IMR-90 (cell line): Measurements from ENCODE around the gene POU2AF1. TPM values are rescaled to one million over a fixed set of nuclear protein-coding genes. Genes with fewer than 3 reads are reported as not detected.

Experiments
- ATAC-seq: fragments of 200-7000 bp; cut with Tn5 transposase; 2 replicates; pipeline ENCODE4 v1.9.1; 2020; ENCODE audit warnings: low read depth, mild to moderate bottlenecking, moderate library complexity
- BruUV-seq: library from RNA; stranded (reverse); fragments of 400-500 nt; replicated peaks from 2 replicates; lab custom pipeline; 2021; lab: Mats Ljungman, UMichigan
- CTCF ChIA-PET: fragments of 300-600 bp; formaldehyde crosslinking; extraction: SDS; loops from one replicate; lab custom pipeline; 2021; ENCODE audit warnings: antibody characterized with exemption; lab: Yijun Ruan, JAX
- POLR2A ChIA-PET: fragments of 300-600 bp; sonication (Branson Sonifier 250); formaldehyde crosslinking; loops from one replicate; lab custom pipeline; 2022; ENCODE audit warnings: antibody characterized with exemption; ENCODE audit not compliant: unreplicated experiment; lab: Charles Lee
- DNase-seq: peaks from one replicate; pipeline ENCODE4 v3.0.0; 2013
- H2AFZ ChIP-seq: replicated peaks from 2 replicates; pipeline ENCODE3; 2013; ENCODE audit warnings: low read length, mild to moderate bottlenecking; ENCODE audit not compliant: poor library complexity
- H2AK5ac ChIP-seq: 2 replicates; pipeline ENCODE4 v1.6.1; 2013; ENCODE audit warnings: low read depth, low read length, inconsistent platforms
- H2AK9ac ChIP-seq: replicated peaks from 2 replicates; pipeline ENCODE3; 2013; ENCODE audit warnings: mild to moderate bottlenecking, low read depth, low read length, moderate library complexity; ENCODE audit not compliant: poor library complexity
- H2BK120ac ChIP-seq: 2 replicates; pipeline ENCODE4 v1.6.1; 2013; ENCODE audit warnings: low read depth, low read length, inconsistent platforms
- H2BK15ac ChIP-seq: 3 replicates; pipeline ENCODE4 v1.6.1; 2013; ENCODE audit warnings: low read depth, low read length, inconsistent platforms
- H2BK20ac ChIP-seq: 2 replicates; pipeline ENCODE4 v1.6.1; 2013; ENCODE audit warnings: low read depth, mild to moderate bottlenecking, inconsistent platforms, low read length, moderate library complexity
- H2BK5ac ChIP-seq: 2 replicates; pipeline ENCODE4 v1.6.1; 2013; ENCODE audit warnings: mild to moderate bottlenecking, low read depth, low read length, inconsistent platforms; ENCODE audit not compliant: poor library complexity, severe bottlenecking
- H3K14ac ChIP-seq: replicated peaks from 2 replicates; pipeline ENCODE4 v1.6.1; 2013; ENCODE audit warnings: low read depth, low read length, inconsistent platforms
- H3K18ac ChIP-seq: 2 replicates; pipeline ENCODE4 v1.6.1; 2013; ENCODE audit warnings: low read depth, low read length, control low read depth
- H3K23ac ChIP-seq: 2 replicates; pipeline ENCODE4 v1.6.1; 2013; ENCODE audit warnings: low read depth, low read length, inconsistent platforms
- H3K27ac ChIP-seq: 2 replicates; pipeline ENCODE4 v1.5.1; 2013; ENCODE audit warnings: mild to moderate bottlenecking, control low read depth, low read length; ENCODE audit not compliant: insufficient read depth
- H3K27me3 ChIP-seq: 2 replicates; pipeline ENCODE4 v1.6.1; 2013; ENCODE audit warnings: low read length; ENCODE audit not compliant: control insufficient read depth, insufficient read depth
- H3K36me3 ChIP-seq: 2 replicates; pipeline ENCODE4 v1.6.1; 2013; ENCODE audit warnings: low read length, mixed read lengths; ENCODE audit not compliant: control insufficient read depth, insufficient read depth
- H3K4ac ChIP-seq: 2 replicates; pipeline ENCODE4 v1.6.1; 2013; ENCODE audit warnings: low read depth, low read length, inconsistent platforms
- H3K4me1 ChIP-seq: 2 replicates; pipeline ENCODE4 v1.6.1; 2013; ENCODE audit warnings: low read length, mixed read lengths; ENCODE audit not compliant: control insufficient read depth, insufficient read depth
- H3K4me2 ChIP-seq: 2 replicates; pipeline ENCODE4 v1.6.1; 2013; ENCODE audit warnings: low read depth, mild to moderate bottlenecking, control low read depth, low read length, moderate library complexity
- H3K4me3 ChIP-seq: 2 replicates; pipeline ENCODE4 v1.5.1; 2013; ENCODE audit warnings: low read depth, mild to moderate bottlenecking, control low read depth, low read length, moderate library complexity; ENCODE audit not compliant: insufficient read depth
- H3K56ac ChIP-seq: 2 replicates; pipeline ENCODE4 v1.6.1; 2013; ENCODE audit warnings: low read length, inconsistent platforms; ENCODE audit not compliant: insufficient read depth; ENCODE audit errors: extremely low read depth
- H3K79me1 ChIP-seq, 2 experiments: 2 replicates each; pipeline ENCODE4 v1.6.1; 2013; ENCODE audit warnings: low read length in 2 of 2, inconsistent platforms in 1 of 2, low read depth in 1 of 2
- H3K9ac ChIP-seq: 2 replicates; pipeline ENCODE4 v1.6.1; 2013; ENCODE audit warnings: low read depth, low read length, control low read depth
- H3K9me1 ChIP-seq: 2 replicates; pipeline ENCODE4 v1.6.1; 2013; ENCODE audit warnings: low read length, inconsistent platforms; ENCODE audit not compliant: insufficient read depth
- H3K9me3 ChIP-seq: 2 replicates; pipeline ENCODE4 v1.6.1; 2013; ENCODE audit warnings: low read length; ENCODE audit not compliant: control insufficient read depth, insufficient read depth
- H4K20me1 ChIP-seq: 2 replicates; pipeline ENCODE4 v1.6.1; 2013; ENCODE audit warnings: low read length, inconsistent platforms; ENCODE audit not compliant: insufficient read depth
- H4K5ac ChIP-seq: 2 replicates; pipeline ENCODE4 v1.6.1; 2013; ENCODE audit warnings: mild to moderate bottlenecking, low read depth, low read length, control low read depth
- H4K8ac ChIP-seq, 2 experiments: 2 replicates each; pipeline ENCODE4 v1.6.1; 2013; ENCODE audit warnings: low read depth in 2 of 2, low read length in 2 of 2, control low read depth in 1 of 2, inconsistent platforms in 1 of 2
- H4K91ac ChIP-seq: 2 replicates; pipeline ENCODE4 v1.6.1; 2013; ENCODE audit warnings: low read depth, low read length, inconsistent platforms; ENCODE audit not compliant: insufficient read depth
- BHLHE40 ChIP-seq: fragments of 150-350 bp; IDR thresholded peaks from 2 replicates; pipeline ENCODE4 v1.6.1; 2016; ENCODE audit warnings: mild to moderate bottlenecking, low read depth, low read length
- CEBPB ChIP-seq: IDR thresholded peaks from 2 replicates; pipeline ENCODE4 v1.6.1; 2012; ENCODE audit warnings: low read depth, low read length, improper control_type of control experiment
- CHD1 ChIP-seq: IDR thresholded peaks from 2 replicates; pipeline ENCODE4 v1.6.1; 2012; ENCODE audit warnings: low read depth, low read length, improper control_type of control experiment
- CTCF ChIP-seq: conservative IDR thresholded peaks from 2 replicates; pipeline ENCODE4 v1.5.1; 2012; ENCODE audit warnings: mild to moderate bottlenecking, low read depth, low read length, improper control_type of control experiment
- ELK1 ChIP-seq: fragments of 150-350 bp; IDR thresholded peaks from 2 replicates; pipeline ENCODE4 v1.6.1; 2016; ENCODE audit warnings: low read depth, mild to moderate bottlenecking, low read length, moderate library complexity, borderline replicate concordance
- FOS ChIP-seq: fragments of 150-350 bp; IDR thresholded peaks from 2 replicates; pipeline ENCODE4 v1.6.1; 2016; ENCODE audit warnings: low read depth, low read length
- MAFK ChIP-seq: IDR thresholded peaks from 2 replicates; pipeline ENCODE4 v1.6.1; 2012; ENCODE audit warnings: low read depth, low read length, improper control_type of control experiment
- MAZ ChIP-seq: IDR thresholded peaks from 2 replicates; pipeline ENCODE4 v1.6.1; 2012; ENCODE audit warnings: low read depth, mild to moderate bottlenecking, low read length, improper control_type of control experiment, moderate library complexity, borderline replicate concordance
- MXI1 ChIP-seq: IDR thresholded peaks from 2 replicates; pipeline ENCODE4 v1.6.1; 2012; ENCODE audit warnings: low read depth, mild to moderate bottlenecking, low read length, moderate library complexity, borderline replicate concordance
- NFE2L2 ChIP-seq: fragments of 150-350 bp; IDR thresholded peaks from 2 replicates; pipeline ENCODE4 v1.6.1; 2016; ENCODE audit warnings: low read depth, mild to moderate bottlenecking, low read length
- POLR2A ChIP-seq: IDR thresholded peaks from 2 replicates; pipeline ENCODE4 v1.6.1; 2012; ENCODE audit warnings: mild to moderate bottlenecking, low read depth, low read length
- RAD21 ChIP-seq: IDR thresholded peaks from 2 replicates; pipeline ENCODE4 v1.6.1; 2012; ENCODE audit warnings: low read length, improper control_type of control experiment
- RCOR1 ChIP-seq: IDR thresholded peaks from 2 replicates; pipeline ENCODE4 v1.6.1; 2012; ENCODE audit warnings: mild to moderate bottlenecking, low read length, improper control_type of control experiment; ENCODE audit not compliant: insufficient replicate concordance
- RFX5 ChIP-seq: IDR thresholded peaks from 2 replicates; pipeline ENCODE4 v1.8.0; 2012; ENCODE audit warnings: low read depth, mild to moderate bottlenecking, low read length, moderate library complexity
- SMC3 ChIP-seq: fragments of 150-350 bp; IDR thresholded peaks from 2 replicates; pipeline ENCODE4 v1.6.1; 2016; ENCODE audit warnings: low read depth, mild to moderate bottlenecking, antibody characterized with exemption, low read length, moderate library complexity
- USF2 ChIP-seq: fragments of 150-350 bp; IDR thresholded peaks from 2 replicates; pipeline ENCODE4 v1.6.1; 2017; ENCODE audit warnings: mild to moderate bottlenecking, antibody characterized with exemption, low read length, low read depth
- dilution Hi-C: fragments of 300-500 bp; cut with HindIII; formaldehyde crosslinking; loops from one replicate; pipeline ENCODE4 v1.14.3; 2018; ENCODE audit warnings: low sequenced_read_pairs; ENCODE audit not compliant: unreplicated experiment
- in situ Hi-C: fragments of 300-500 bp; cut with MboI; formaldehyde crosslinking; loops from 3 replicates; pipeline ENCODE4 v1.14.3; 2019; ENCODE audit warnings: low sequenced_read_pairs, inconsistent platforms, mixed read lengths
- intact Hi-C: fragments of 100-400 bp; cut with micrococcal nuclease; formaldehyde crosslinking; loops from 2 replicates; pipeline ENCODE4 v1.10.0; 2022
- polyA plus RNA-seq, 3 experiments: library from polyadenylated mRNA; depleted of rRNA; stranded (reverse); fragments of >200 nt; gene quantifications; 2 replicates each; pipeline ENCODE4 v1.2.3, GENCODE V29; 2012; ENCODE audit warnings: low replicate concordance in 1 of 3
- total RNA-seq: library from RNA; depleted of rRNA; stranded (reverse); fragments of >200 nt; gene quantifications from 2 replicates; pipeline ENCODE4 v1.2.3, GENCODE V29; 2012

Gene POU2AF1
- total and polyA plus RNA-seq, 2 of the 4 experiments (the other 2 are of a cell fraction) = not detected

- Histone ChIP-seq H4K20me1 (no peaks in the 10 kb centered on the region), H3K27me3 (peaks cover 48% of the 10 kb centered on the region), H2BK15ac (no peak overlapping the region), H3K36me3 (no peaks in the 10 kb centered on the region), H3K4me2 (no peak overlapping the region), H2AFZ (no peak overlapping the region), H3K4me1 (no peaks in the 10 kb centered on the region), H2BK120ac (no peak overlapping the region), H3K79me1 (no peaks in the 10 kb centered on the region), H3K4ac (no peak overlapping the region), H2BK5ac (no peak overlapping the region), H3K18ac (no peak overlapping the region), H3K27ac (no peak overlapping the region), H3K9ac (no peak overlapping the region), H2AK5ac (no peak overlapping the region), H3K4me3 (no peak overlapping the region), H3K23ac (no peak overlapping the region), H2AK9ac (no peak overlapping the region), H3K56ac (no peak overlapping the region), H4K5ac (no peak overlapping the region), H4K8ac (no peak overlapping the region), H3K9me3 (no peaks in the 10 kb centered on the region), H2BK20ac (no peak overlapping the region), H3K14ac (no peak overlapping the region), H3K9me1 (no peaks in the 10 kb centered on the region), H4K91ac (no peak overlapping the region)
- no TSS peak for BruUV-seq
- in situ Hi-C loops = no loop called here
- ChIA-PET POLR2A (no interaction called here), CTCF (interaction anchor here (0.9 kb wide), 1 partner anchor 21 kb away, joined by 3 read pairs; no protein-coding TSS in a partner anchor)
- dilution Hi-C loops = no loop called here
- DNase-seq = no peak
- no peak for ATAC-seq
- TF ChIP-seq RCOR1 (no peak), MAZ (no peak), CTCF (no peak), USF2 (no peak), NFE2L2 (no peak), CEBPB (no peak), CHD1 (no peak), RAD21 (no peak), SMC3 (no peak), MXI1 (no peak), ELK1 (no peak), POLR2A (no peak), FOS (no peak), MAFK (no peak), RFX5 (no peak), BHLHE40 (no peak)
- intact Hi-C loops = no loop called here
These were observed 14.5 kb upstream of the POU2AF1 start for GRCh38 chr11:111393585-111393984.
